ENCODE measurements around the gene NDUFB10.
A peak's percentile ranks its signal among the peaks of the same experiment; 100 is the strongest.

Gene NDUFB10

GRCh38 chr16:1983544-1984346 is 24.4 kb downstream of the NDUFB10 start, which contains the start of gene GFER:
Gene GFER (plus strand): TSS chr16:1984193. CDS start chr16:1984219, 26 bp downstream.
- peak within 1 kb of the TSS; percentile 66 for H3K4ac ChIP-seq (ENCODE audit: low read depth, low read length)
- peak within 1 kb of the TSS; percentile 97 for H4K8ac ChIP-seq (ENCODE audit: low read depth, low read length)
- H3K23ac ChIP-seq (ENCODE audit: low read length), result no peak within 1 kb of the TSS
- peak within 1 kb of the TSS; percentile 89 for H3K4me3 ChIP-seq (ENCODE audit: low read depth, low read length)
- H2BK5ac ChIP-seq (ENCODE audit: low read depth, low read length, poor library complexity), result no peak within 1 kb of the TSS
- H3K9ac ChIP-seq (ENCODE audit: low read length), result peak within 1 kb of the TSS; percentile 82
- DNase-seq, result peak; percentile 93 to 96
- H3K4me1 ChIP-seq (ENCODE audit: control insufficient read depth in 1 of 2, insufficient read depth in 2 of 2, low read length in 2 of 2), result peaks cover 16 to 24% of the 10 kb centered on the region in 2 experiments
- H3K9me3 ChIP-seq (ENCODE audit: insufficient read depth, low read depth, low read length), result peaks cover 8% of the 10 kb centered on the region
- H3K36me3 ChIP-seq (ENCODE audit: control insufficient read depth in 1 of 2, insufficient read depth in 2 of 2, low read length in 2 of 2), result peaks cover 20% of the 10 kb centered on the region in 2 experiments
- peaks cover 39% of the 10 kb centered on the region for H3K27me3 ChIP-seq (ENCODE audit: insufficient read depth, low read length)
- H2BK120ac ChIP-seq (ENCODE audit: insufficient read depth, low read length, poor library complexity), result peak within 1 kb of the TSS; percentile 44
- WGBS (ENCODE audit: extremely low coverage, insufficient coverage, insufficient read length), result no CpG with 5 or more reads among the region's 109 CpGs
- H4K12ac ChIP-seq (ENCODE audit: low read depth, low read length), result peak within 1 kb of the TSS; percentile 76
- H2AFZ ChIP-seq (ENCODE audit: insufficient read depth, low read length, poor library complexity), result peak within 1 kb of the TSS; percentile 69
- peak within 1 kb of the TSS; percentile 41 for H2AK5ac ChIP-seq (ENCODE audit: low read length)
- H3K14ac ChIP-seq (ENCODE audit: low read length), result peak within 1 kb of the TSS; percentile 96
- H3K79me1 ChIP-seq (ENCODE audit: low read length), result peaks cover 8% of the 10 kb centered on the region
- H3K18ac ChIP-seq (ENCODE audit: low read length), result peak within 1 kb of the TSS; percentile 75
- peak within 1 kb of the TSS; percentile 22 for H3K27ac ChIP-seq (ENCODE audit: low read depth, low read length)
- peak within 1 kb of the TSS; percentile 82 for H4K91ac ChIP-seq (ENCODE audit: low read depth, low read length)
- H3K4me2 ChIP-seq (ENCODE audit: low read length), result peak within 1 kb of the TSS; percentile 98
- peaks cover 2% of the 10 kb centered on the region for H3K79me2 ChIP-seq (ENCODE audit: control insufficient read depth, insufficient read depth, low read length, poor library complexity)
- H2BK12ac ChIP-seq (ENCODE audit: low read length), result no peak within 1 kb of the TSS

GRCh38 chr16:1984347-1985225 is 25.2 kb downstream of the NDUFB10 start:
- Histone ChIP-seq H2AK5ac (ENCODE audit: low read length) (peak overlapping the region; percentile 41), H2BK12ac (ENCODE audit: low read length) (no peak overlapping the region), H3K79me2 (ENCODE audit: control insufficient read depth, insufficient read depth, low read length, poor library complexity) (peaks cover 2% of the 10 kb centered on the region), H3K4me2 (ENCODE audit: low read length) (peak overlapping the region; percentile 98), H2BK5ac (ENCODE audit: low read depth, low read length, poor library complexity) (no peak overlapping the region), H3K9me3 (ENCODE audit: insufficient read depth, low read depth, low read length) (peaks cover 8% of the 10 kb centered on the region), H3K4me1 (ENCODE audit: control insufficient read depth in 1 of 2, insufficient read depth in 2 of 2, low read length in 2 of 2) (peaks cover 10 to 18% of the 10 kb centered on the region in 2 experiments), H3K36me3 (ENCODE audit: control insufficient read depth in 1 of 2, insufficient read depth in 2 of 2, low read length in 2 of 2) (peaks cover 20% of the 10 kb centered on the region in 2 experiments), H3K4ac (ENCODE audit: low read depth, low read length) (peak overlapping the region; percentile 66), H3K27me3 (ENCODE audit: insufficient read depth, low read length) (peaks cover 42% of the 10 kb centered on the region), H2AFZ (ENCODE audit: insufficient read depth, low read length, poor library complexity) (peak overlapping the region; percentile 69), H3K27ac (ENCODE audit: low read depth, low read length) (peak overlapping the region; percentile 22), H3K23ac (ENCODE audit: low read length) (no peak overlapping the region), H3K4me3 (ENCODE audit: low read depth, low read length) (peak overlapping the region; percentile 89), H3K14ac (ENCODE audit: low read length) (peak overlapping the region; percentile 96), H4K12ac (ENCODE audit: low read depth, low read length) (peak overlapping the region; percentile 76), H4K91ac (ENCODE audit: low read depth, low read length) (peak overlapping the region; percentile 82), H4K8ac (ENCODE audit: low read depth, low read length) (peak overlapping the region; percentile 97), H3K79me1 (ENCODE audit: low read length) (peaks cover 6% of the 10 kb centered on the region), H3K18ac (ENCODE audit: low read length) (peak overlapping the region; percentile 75), H2BK120ac (ENCODE audit: insufficient read depth, low read length, poor library complexity) (peak overlapping the region; percentile 44), H3K9ac (ENCODE audit: low read length) (peak overlapping the region; percentile 82)
- no CpG with 5 or more reads among the region's 58 CpGs for WGBS (ENCODE audit: extremely low coverage, insufficient coverage, insufficient read length)
- no peak for DNase-seq

- H4K12ac ChIP-seq (ENCODE audit: low read depth, low read length), result no peak overlapping the region
- H3K4me3 ChIP-seq (ENCODE audit: low read depth, low read length), result no peak overlapping the region
- peaks cover 20% of the 10 kb centered on the region in 2 experiments for H3K36me3 ChIP-seq (ENCODE audit: control insufficient read depth in 1 of 2, insufficient read depth in 2 of 2, low read length in 2 of 2)
- H3K23ac ChIP-seq (ENCODE audit: low read length), result no peak overlapping the region
- H4K91ac ChIP-seq (ENCODE audit: low read depth, low read length), result no peak overlapping the region
- H3K9me3 ChIP-seq (ENCODE audit: insufficient read depth, low read depth, low read length), result peaks cover 3% of the 10 kb centered on the region
- no peak overlapping the region for H3K9ac ChIP-seq (ENCODE audit: low read length)
- H3K27ac ChIP-seq (ENCODE audit: low read depth, low read length), result no peak overlapping the region
- no peak for DNase-seq
- peak overlapping the region; percentile 98 for H3K4me2 ChIP-seq (ENCODE audit: low read length)
- peak overlapping the region; percentile 13 for H3K18ac ChIP-seq (ENCODE audit: low read length)
- peaks cover 38% of the 10 kb centered on the region for H3K27me3 ChIP-seq (ENCODE audit: insufficient read depth, low read length)
- H2BK120ac ChIP-seq (ENCODE audit: insufficient read depth, low read length, poor library complexity), result no peak overlapping the region
- WGBS (ENCODE audit: extremely low coverage, insufficient coverage, insufficient read length), result no CpG with 5 or more reads among the region's 14 CpGs
- H4K8ac ChIP-seq (ENCODE audit: low read depth, low read length), result no peak overlapping the region
- H3K79me1 ChIP-seq (ENCODE audit: low read length), result peaks cover 8% of the 10 kb centered on the region
- H3K79me2 ChIP-seq (ENCODE audit: control insufficient read depth, insufficient read depth, low read length, poor library complexity), result peaks cover 2% of the 10 kb centered on the region
- H2AFZ ChIP-seq (ENCODE audit: insufficient read depth, low read length, poor library complexity), result no peak overlapping the region
- peaks cover 11 to 19% of the 10 kb centered on the region in 2 experiments for H3K4me1 ChIP-seq (ENCODE audit: control insufficient read depth in 1 of 2, insufficient read depth in 2 of 2, low read length in 2 of 2)
- H2AK5ac ChIP-seq (ENCODE audit: low read length), result no peak overlapping the region
- H3K14ac ChIP-seq (ENCODE audit: low read length), result no peak overlapping the region
- peak overlapping the region; percentile 15 for H3K4ac ChIP-seq (ENCODE audit: low read depth, low read length)
- no peak overlapping the region for H2BK5ac ChIP-seq (ENCODE audit: low read depth, low read length, poor library complexity)
- H2BK12ac ChIP-seq (ENCODE audit: low read length), result no peak overlapping the region
Observed at GRCh38 chr16:1985466-1986150, 26.3 kb downstream of the NDUFB10 start.

- no peak overlapping the region for H4K12ac ChIP-seq (ENCODE audit: low read depth, low read length)
- H2AK5ac ChIP-seq (ENCODE audit: low read length), result no peak overlapping the region
- H3K9ac ChIP-seq (ENCODE audit: low read length), result no peak overlapping the region
- no peak overlapping the region for H3K23ac ChIP-seq (ENCODE audit: low read length)
- no peak overlapping the region for H3K27ac ChIP-seq (ENCODE audit: low read depth, low read length)
- no peak overlapping the region for H3K4me3 ChIP-seq (ENCODE audit: low read depth, low read length)
- peaks cover 11% of the 10 kb centered on the region for H3K79me1 ChIP-seq (ENCODE audit: low read length)
- peaks cover 12% of the 10 kb centered on the region for H3K9me3 ChIP-seq (ENCODE audit: insufficient read depth, low read depth, low read length)
- no peak overlapping the region for H2BK12ac ChIP-seq (ENCODE audit: low read length)
- no peak overlapping the region for H4K91ac ChIP-seq (ENCODE audit: low read depth, low read length)
- peaks cover 2% of the 10 kb centered on the region for H3K79me2 ChIP-seq (ENCODE audit: control insufficient read depth, insufficient read depth, low read length, poor library complexity)
- DNase-seq, result no peak
- H3K27me3 ChIP-seq (ENCODE audit: insufficient read depth, low read length), result peaks cover 36% of the 10 kb centered on the region
- WGBS (ENCODE audit: extremely low coverage, insufficient coverage, insufficient read length), result no CpG with 5 or more reads among the region's 10 CpGs
- no peak overlapping the region for H4K8ac ChIP-seq (ENCODE audit: low read depth, low read length)
- H2BK5ac ChIP-seq (ENCODE audit: low read depth, low read length, poor library complexity), result no peak overlapping the region
- H3K36me3 ChIP-seq (ENCODE audit: control insufficient read depth in 1 of 2, insufficient read depth in 2 of 2, low read length in 2 of 2), result peaks cover 20% of the 10 kb centered on the region in 2 experiments
- no peak overlapping the region for H3K4ac ChIP-seq (ENCODE audit: low read depth, low read length)
- no peak overlapping the region for H3K14ac ChIP-seq (ENCODE audit: low read length)
- H2AFZ ChIP-seq (ENCODE audit: insufficient read depth, low read length, poor library complexity), result no peak overlapping the region
- H3K4me2 ChIP-seq (ENCODE audit: low read length), result no peak overlapping the region
- H3K4me1 ChIP-seq (ENCODE audit: control insufficient read depth in 1 of 2, insufficient read depth in 2 of 2, low read length in 2 of 2), result peaks cover 17 to 29% of the 10 kb centered on the region in 2 experiments
- no peak overlapping the region for H2BK120ac ChIP-seq (ENCODE audit: insufficient read depth, low read length, poor library complexity)
- H3K18ac ChIP-seq (ENCODE audit: low read length), result no peak overlapping the region
Observed at GRCh38 chr16:1987198-1987597, 27.9 kb downstream of the NDUFB10 start.
